ENCODE measurements around the gene HNRNPA3.
A peak's percentile ranks its signal among the peaks of the same experiment; 100 is the strongest.

HNRNPA3 gene

GRCh38 chr2:177261116-177262060 lies 48.8 kb downstream of the HNRNPA3 start:
- DNase-seq (ENCODE audit: low read depth) = no peak
- no peak for TF ChIP-seq CTCF (conservative IDR thresholded peaks at IDR 0.05; ENCODE audit: control insufficient read depth, insufficient read depth, low read depth, low read length)
- peak overlapping the region; percentile 69 for H3K4me3 ChIP-seq (ENCODE audit: control insufficient read depth, low read depth, low read length)

GRCh38 chr2:177262092-177262491 lies 49.5 kb downstream of the HNRNPA3 start:
- peak overlapping the region; percentile 69 for H3K4me3 ChIP-seq (ENCODE audit: control insufficient read depth, low read depth, low read length)
- no peak for TF ChIP-seq CTCF (conservative IDR thresholded peaks at IDR 0.05; ENCODE audit: control insufficient read depth, insufficient read depth, low read depth, low read length)
- no peak for DNase-seq (ENCODE audit: low read depth)

- DNase-seq (ENCODE audit: low read depth) = no peak
- TF ChIP-seq CTCF (conservative IDR thresholded peaks at IDR 0.05; ENCODE audit: control insufficient read depth, insufficient read depth, low read depth, low read length) = no peak
- peak overlapping the region; percentile 69 for H3K4me3 ChIP-seq (ENCODE audit: control insufficient read depth, low read depth, low read length)
Observed at GRCh38 chr2:177262958-177263450, 50.4 kb downstream of the HNRNPA3 start.

- peak; percentile 71 for TF ChIP-seq CTCF (conservative IDR thresholded peaks at IDR 0.05; ENCODE audit: control insufficient read depth, insufficient read depth, low read depth, low read length)
- peak; percentile 98 for DNase-seq (ENCODE audit: low read depth)
- H3K4me3 ChIP-seq (ENCODE audit: control insufficient read depth, low read depth, low read length) = peak overlapping the region; percentile 69
Observed at GRCh38 chr2:177263451-177264208, 51.0 kb downstream of the HNRNPA3 start.

GRCh38 chr2:177264209-177264692 lies 51.7 kb downstream of the HNRNPA3 start:
- TF ChIP-seq CTCF (conservative IDR thresholded peaks at IDR 0.05; ENCODE audit: control insufficient read depth, insufficient read depth, low read depth, low read length) = no peak
- peak; percentile 38 for DNase-seq (ENCODE audit: low read depth)
- peak overlapping the region; percentile 69 for H3K4me3 ChIP-seq (ENCODE audit: control insufficient read depth, low read depth, low read length)

- H3K4me3 ChIP-seq (ENCODE audit: control insufficient read depth, low read depth, low read length) = peak within 1 kb of the TSS; percentile 69
- TF ChIP-seq CTCF (conservative IDR thresholded peaks at IDR 0.05; ENCODE audit: control insufficient read depth, insufficient read depth, low read depth, low read length) = peak; percentile 33
- DNase-seq (ENCODE audit: low read depth) = peak; percentile 84
Observed at GRCh38 chr2:177264693-177265587, 52.3 kb downstream of the HNRNPA3 start, which contains the start of gene NFE2L2. TSS of gene NFE2L2 (minus strand) at chr2:177264727. CDS start at chr2:177264576, 151 bp downstream.
